Left renal pelvis (tissue), 4 donors: ENCODE results near the gene HAO2. TPM values are rescaled to one million over a fixed set of nuclear protein-coding genes. Genes with fewer than 3 reads are reported as not detected.

Source experiments
- DNase-seq, 4 donors: peaks; one replicate each; pipeline ENCODE4 v3.0.0-alpha.2; 2013; ENCODE audit warnings: low read depth in 4 of 4, low spot score in 3 of 4
- polyA plus RNA-seq, 4 donors: library from polyadenylated mRNA; unstranded; fragments of 120-200 nt; gene quantifications; one replicate each; pipeline ENCODE4 v1.2.1, GENCODE V29; 2013; ENCODE audit not compliant: insufficient read length in 4 of 4

The HAO2 gene
- polyA plus RNA-seq, 4 donors = 1.4 to 100 (median 74.9) TPM

DNA sequence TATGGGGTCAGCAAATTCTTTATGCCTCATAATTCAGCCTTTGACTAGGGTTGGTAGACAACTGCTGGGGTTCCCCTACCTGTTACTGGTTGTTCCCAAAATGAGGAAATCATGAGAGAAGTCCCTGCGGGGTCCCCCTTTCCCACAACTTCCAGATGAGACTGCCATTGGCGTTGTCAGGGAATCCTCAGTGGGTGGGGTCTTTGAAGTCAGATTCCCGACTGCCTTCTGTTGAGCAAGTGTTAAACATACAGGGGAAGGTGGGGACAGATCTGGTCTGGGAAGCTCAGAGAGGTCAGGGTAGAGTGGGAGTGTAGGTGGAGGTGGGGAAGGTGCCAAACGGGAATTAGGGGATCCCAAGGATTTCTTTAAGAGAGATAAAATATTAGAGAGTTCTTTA is 61.1 kb downstream of the HAO2 start:
- DNase-seq = no peak

DNA sequence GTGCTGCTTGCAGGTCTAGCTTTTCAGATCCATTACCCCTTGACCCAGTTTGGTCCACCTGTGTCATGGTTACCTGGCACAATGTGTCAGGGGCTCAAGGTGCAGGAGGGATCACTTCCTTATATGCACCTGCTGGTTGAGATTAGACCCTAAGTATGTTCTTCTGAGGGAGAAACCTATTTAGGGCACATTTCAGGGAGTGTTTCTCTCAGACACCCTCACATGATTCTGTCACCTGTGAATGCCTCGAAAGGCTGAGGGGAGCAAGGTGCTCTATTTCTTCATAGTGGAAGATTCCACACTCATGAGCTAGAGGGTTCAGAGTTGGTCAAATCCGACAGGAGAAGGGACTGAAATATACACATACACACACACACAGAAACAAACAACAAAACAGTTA is 61.9 kb downstream of the HAO2 start:
- no peak for DNase-seq

DNA sequence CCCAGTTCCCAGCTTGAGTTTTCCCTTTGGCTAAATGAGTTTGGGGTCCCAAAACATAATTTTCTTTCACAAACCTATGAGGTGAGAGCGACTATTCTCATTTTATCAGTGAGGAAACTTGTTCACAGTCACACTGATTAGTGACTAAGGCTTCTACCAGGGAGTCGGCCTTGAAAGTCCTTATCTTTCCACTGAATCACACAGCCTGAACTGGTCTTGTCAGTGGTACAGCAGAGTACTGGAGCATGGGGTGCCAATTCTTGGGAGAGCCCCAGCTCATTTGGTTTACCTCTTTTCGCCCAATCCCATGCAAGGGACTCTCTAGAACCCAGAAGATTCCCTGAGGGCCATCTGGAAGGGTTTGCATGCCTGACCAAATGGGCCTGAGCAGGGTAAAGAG is 63.3 kb downstream of the HAO2 start:
- DNase-seq = no peak

DNA sequence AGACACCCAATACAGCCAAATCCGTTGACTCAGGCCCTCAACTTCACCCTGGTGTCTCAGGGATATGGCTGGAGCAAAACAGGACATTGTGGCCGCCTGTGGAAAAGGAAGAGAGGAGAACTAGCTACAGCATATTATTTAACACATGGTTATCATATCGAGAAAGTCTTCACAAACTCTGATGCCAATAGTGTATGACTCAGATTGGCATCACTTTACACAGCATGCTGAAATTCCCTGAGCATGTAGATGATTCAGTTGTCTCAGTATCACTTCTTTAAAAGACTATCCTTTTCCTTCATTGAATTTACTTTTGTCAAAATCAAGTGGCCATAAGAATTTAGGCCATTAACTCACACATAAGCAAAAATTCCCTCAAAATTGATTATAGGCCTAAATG is 66.5 kb downstream of the HAO2 start:
- no peak for DNase-seq

DNA sequence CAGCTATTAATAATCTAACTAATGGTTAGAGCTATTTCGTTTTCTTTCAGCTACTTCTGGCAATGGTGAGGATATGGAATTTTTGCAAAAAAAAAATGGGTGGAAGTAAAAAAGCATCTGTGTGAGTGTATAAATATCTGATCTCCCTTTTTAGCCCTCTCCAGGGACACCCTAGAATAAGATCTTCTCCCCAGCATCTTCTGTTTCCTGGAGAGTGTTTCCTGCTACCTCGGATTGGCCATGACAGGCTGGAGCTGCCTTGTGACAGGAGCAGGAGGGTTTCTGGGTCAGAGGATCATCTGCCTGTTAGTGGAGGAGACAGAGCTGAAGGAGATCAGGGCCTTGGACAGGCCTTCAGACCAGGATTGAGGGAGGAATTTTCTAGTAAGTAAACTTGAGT is 70.2 kb downstream of the HAO2 start:
- DNase-seq = no peak

DNA sequence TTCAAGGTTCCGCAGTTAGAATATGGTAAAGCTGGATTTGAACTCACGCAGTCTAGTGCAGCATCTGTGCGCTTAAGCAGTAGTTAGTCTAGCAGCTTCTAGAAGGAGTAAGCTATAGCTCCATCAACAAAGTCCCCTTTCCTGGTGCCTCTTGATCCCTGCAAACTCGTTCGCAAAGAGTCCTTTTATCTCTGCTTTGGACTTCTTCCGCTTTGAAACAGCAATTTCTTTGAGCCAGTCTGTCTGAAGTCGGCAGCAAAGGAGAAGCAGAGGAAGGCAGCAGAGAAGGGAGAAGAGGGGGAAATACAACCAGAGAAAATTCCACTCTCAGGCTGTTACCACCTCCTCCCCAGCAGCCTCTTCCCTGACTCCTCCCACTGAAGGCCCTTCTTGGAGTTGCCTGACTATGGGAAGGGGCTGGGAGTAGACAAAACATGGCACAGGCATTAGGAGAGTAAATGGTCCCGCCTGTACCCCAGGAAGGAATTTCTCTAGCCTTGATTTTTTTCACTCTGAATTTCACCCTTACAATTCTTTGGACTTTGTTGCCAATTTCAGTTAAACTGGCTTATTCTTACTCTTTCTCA is 72.2 kb downstream of the HAO2 start:
- no peak for DNase-seq

DNA sequence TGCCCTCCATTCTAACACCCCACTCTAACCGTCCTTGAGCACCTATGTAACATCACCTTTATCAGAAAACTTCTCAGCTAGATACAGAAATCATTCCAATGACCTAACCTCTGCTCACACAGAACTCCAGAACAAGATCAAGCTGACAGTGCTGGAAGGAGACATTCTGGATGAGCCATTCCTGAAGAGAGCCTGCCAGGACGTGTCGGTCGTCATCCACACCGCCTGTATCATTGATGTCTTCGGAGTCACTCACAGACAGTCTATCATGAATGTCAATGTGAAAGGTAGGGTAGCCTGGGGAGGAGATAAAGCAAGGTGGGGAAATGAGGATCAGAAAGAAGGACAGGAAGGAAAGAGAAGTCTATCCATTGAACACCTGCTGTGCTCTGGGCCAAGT is 74.2 kb downstream of the HAO2 start:
- DNase-seq = no peak

Other genes with a start within 250 kb of the HAO2 start
- gene WARS2, start 228.1 kb upstream of the HAO2 start, polyA plus RNA-seq = 10 to 100 TPM; 14.7 to 24.6 (median 20.3) TPM
- 1 to 10 TPM in 3 of 4 donors, under 1 TPM in 1; 0.23 to 2.6 (median 1.5) TPM for gene HSD3B2, start 46.4 kb downstream of the HAO2 start, polyA plus RNA-seq
- gene HSD3B1, start 138.4 kb downstream of the HAO2 start, polyA plus RNA-seq = 1 to 10 TPM in 1 of 4 donors, under 1 TPM in 1, not detected in 2; 0.40 to 1.1 TPM